HG03521 (cell line): Measurements from ENCODE around the gene ZNF267.
"Not testable (repeated sequence)": the region's sequence is repeated elsewhere in the genome, so short reads cannot be mapped to it uniquely, and the experiment has no call there.

ENCODE experiments used
- ATAC-seq: cut with Tn5 transposase; IDR thresholded peaks from one replicate; pipeline ENCODE4 v1.9.1; 2021; ENCODE audit warnings: mild to moderate bottlenecking, moderate library complexity; ENCODE audit not compliant: unreplicated experiment

ZNF267 gene

DNA sequence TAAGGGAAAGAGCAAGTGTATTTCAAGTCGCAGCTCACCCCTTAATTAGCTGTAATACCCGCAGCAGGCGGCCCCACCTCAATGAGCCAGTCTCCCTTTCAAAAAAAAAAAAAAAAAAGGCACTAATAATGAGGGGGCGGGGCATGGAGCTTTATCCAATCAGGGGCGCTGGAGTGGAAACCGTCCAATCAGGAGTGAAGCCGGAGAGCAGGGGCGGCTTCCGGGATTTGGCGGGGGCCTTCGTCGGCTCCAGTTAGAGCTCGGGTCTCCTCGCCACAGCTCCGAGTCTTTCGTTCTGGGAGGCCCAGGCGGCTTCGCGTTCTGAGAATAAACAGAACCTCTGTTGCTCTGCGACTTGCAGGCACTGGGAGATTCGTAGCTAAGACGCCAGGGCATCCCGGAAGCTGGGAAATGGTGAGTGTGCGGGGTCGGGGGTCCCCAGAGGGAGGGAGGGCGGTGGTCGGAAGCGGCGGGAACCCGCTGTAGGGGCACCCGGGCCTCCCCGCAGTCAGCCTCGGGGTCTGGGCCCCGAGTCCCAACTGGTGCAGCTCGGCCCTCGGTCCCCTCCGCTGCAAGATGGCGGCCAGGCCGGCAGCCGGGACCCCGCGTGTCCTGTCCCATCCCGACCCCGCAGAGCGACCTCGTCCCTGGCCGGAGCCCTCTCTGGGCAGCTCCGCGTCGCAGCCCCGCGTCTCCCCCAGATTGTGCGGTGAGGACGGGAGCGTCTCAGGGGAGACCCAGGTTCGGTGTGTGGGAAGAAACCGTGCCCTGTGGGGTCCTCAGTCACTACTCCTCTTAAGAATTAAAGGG is at the start of gene ZNF267:
Gene ZNF267 (plus strand): TSS at position 252 of the 810 bp plus-strand sequence. CDS start 160 bp downstream, at position 412.
- peak; percentile 63 for ATAC-seq

DNA sequence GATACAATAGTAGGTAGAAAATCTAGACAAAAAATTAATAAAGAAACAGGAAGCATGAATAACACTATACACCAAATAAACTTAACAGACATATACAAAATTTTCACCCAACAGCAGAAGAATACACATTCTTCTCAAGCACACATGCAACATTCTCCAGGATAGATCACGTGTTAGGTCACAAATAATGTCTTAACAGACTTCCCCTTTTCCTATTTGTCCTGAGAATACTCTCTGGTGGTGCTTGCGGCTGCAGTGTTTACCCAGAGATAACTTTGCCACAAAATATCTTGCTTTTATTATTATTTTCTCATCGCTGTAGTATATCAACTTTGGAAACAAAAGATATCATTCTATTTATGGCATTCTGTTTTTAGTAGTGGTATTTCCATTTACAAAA is 40.6 kb upstream of the ZNF267 start:
- no peak for ATAC-seq

DNA sequence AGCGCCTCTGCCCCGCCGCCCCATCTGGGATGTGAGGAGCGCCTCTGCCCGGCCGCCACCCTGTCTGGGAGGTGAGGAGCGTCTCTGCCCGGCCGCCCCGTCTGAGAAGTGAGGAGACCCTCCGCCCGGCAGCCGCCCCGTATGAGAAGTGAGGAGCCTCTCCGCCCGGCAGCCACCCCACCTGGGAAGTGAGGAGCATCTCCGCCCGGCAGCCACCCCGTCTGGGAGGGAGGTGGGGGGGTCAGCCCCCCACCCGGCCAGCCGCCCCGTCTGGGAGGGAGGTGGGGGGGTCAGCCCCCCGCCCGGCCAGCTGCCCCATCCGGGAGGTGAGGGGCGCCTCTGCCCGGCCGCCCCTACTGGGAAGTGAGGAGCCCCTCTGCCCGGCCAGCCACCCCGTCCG is 37.2 kb upstream of the ZNF267 start:
- ATAC-seq = not testable (repeated sequence)

DNA sequence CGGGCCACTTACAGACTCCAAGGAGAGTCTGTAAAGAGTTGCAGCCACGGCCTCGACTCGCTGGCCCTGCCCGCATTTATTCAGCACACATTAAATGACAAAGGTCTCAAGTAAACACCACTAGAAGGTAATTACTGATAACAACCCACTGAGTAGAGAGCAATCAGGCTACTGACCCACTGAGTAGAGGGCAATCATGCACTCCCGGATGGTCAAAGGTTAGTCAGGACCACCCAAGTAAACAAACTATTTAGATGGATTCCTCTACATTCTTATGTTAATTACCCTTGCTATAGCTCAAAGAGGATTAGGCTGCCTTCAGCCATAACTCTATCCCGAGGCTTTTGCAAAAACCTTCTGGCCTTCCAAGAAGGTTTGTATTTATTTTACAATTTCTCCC is 30.7 kb upstream of the ZNF267 start:
- no peak for ATAC-seq

DNA sequence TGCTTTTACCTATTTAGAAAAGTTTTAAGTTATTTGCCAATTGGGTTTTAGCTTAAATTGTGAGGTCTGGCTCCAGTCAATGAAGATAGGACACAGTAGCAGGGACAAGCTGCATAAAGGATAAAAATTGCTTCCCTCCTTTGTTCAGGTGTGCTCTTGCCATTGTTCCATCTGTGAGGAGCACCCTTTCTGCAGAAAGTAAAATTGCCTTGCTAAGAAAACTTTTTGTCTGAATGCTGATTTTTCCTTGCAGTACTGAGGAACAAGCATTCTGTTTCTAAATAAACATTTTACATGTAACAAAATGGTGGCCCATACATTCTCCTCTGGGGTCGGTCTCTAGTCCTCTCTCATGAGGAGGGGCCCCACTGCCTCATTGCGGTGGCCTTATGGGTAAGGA is 25.0 kb upstream of the ZNF267 start:
- ATAC-seq = not testable (repeated sequence)

DNA sequence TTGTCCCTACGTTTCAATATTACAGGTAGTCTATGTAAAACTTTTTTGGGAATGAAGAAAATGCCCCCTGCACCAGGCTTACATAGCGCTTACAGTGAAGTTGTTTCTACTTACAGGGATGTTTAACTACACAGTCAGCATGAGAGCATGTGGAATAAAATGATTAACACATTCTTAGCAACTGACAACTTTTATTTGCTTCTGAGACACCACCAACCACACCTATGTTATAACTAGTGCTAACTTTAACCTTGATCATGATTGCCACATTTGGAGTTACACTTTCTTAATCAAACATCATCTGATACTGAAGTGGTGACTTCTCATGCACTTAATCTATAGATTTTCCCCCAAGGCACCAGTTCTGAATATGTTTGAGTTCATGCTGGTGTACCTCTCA is 20.3 kb upstream of the ZNF267 start:
- no peak for ATAC-seq

DNA sequence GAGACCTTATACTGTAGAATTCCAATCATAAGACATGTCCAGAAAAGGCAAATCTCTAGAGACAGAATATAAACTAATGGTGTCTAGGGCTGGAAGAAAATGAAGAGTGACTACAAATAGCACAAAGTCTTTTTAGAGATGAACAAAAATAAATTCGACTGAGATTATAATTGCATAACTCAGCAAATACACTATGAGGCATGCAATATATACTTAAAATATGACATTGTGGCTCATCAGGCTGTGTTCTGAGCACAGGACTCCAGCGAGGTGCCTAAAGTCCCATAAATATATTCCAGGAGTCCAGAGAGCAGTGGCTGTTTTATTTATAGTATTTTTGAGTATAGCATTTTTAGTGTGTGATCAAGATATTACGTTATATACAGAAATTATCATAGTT is 13.1 kb upstream of the ZNF267 start:
- ATAC-seq = no peak

DNA sequence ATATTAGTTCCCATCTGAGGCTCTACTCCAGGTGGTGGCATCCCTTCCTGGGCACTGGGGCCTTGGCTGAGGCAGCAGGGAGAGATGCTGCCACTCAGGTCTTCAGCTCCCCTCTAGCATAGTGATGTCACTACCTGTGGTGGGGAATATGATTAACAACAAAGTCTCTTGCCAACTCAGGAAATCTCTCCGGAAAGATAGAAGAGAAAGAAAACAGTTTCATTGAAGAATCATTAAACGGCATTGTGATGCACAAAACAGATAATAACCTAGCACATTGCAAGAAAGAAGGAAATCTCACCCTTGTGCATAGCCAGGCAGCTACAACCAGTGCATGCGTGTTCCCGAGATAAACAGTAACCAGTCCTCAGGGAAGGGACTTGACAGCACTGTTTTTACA is 12.2 kb upstream of the ZNF267 start:
- ATAC-seq = no peak

DNA sequence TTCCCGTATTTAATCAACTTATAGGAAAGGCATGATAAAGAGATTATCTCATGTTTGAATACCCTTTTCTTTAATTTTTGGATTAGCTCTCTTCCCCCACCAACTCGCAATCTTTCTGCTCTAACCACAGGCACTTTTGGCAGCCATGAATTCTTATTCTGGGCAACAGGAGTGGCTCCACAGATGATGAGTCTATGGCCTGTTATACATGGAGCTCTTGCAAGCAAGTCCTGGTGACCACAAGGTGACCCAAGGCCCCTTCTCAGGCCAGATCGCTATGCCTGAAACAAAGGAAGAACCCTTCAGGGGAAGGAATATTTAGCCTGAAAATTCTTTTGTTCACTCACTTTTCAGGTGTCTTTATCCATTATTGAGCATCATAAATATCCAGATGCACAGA is 10.8 kb upstream of the ZNF267 start:
- ATAC-seq = no peak

DNA sequence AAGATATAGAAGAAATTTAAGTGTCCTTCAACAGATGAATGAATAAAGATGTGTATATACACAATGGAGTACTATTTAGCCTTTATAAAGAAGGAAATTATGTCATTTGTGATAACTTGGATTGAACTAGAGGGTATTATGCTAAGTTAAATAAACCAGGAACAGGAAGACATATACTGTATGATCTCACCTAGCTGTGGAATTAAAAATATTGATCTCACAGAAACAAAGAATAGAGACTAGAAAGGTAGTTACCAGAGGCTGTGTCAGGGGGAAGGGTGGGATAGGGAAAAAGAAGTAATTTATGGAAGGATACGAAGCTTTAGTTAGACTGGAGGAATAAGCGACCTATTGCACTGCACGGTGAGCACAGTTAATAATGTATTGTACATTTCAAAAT is 5.4 kb upstream of the ZNF267 start:
- no peak for ATAC-seq

DNA sequence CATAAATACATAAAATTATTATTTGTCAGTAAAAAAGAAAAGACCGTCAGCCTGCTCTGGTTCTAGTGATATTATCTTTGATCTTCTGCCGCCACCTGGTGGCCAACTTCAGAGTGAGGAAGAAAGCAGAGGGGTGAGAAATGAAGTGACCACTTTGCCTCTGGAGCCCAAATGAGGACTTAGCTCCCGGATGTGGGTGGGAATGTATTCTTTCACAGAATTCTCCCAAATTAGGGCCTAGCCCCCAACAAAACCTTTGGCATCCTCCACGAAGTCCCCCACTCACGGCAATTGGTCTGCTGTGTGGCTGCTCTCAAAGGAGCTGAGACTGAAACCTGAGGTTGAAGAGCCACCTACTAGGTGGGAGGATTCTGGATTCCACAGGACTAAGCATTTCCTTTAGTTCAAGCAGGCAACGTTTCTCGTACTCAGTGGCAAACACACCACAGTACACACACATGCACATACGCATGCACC is 4.9 kb upstream of the ZNF267 start:
- ATAC-seq = peak; percentile 34

DNA sequence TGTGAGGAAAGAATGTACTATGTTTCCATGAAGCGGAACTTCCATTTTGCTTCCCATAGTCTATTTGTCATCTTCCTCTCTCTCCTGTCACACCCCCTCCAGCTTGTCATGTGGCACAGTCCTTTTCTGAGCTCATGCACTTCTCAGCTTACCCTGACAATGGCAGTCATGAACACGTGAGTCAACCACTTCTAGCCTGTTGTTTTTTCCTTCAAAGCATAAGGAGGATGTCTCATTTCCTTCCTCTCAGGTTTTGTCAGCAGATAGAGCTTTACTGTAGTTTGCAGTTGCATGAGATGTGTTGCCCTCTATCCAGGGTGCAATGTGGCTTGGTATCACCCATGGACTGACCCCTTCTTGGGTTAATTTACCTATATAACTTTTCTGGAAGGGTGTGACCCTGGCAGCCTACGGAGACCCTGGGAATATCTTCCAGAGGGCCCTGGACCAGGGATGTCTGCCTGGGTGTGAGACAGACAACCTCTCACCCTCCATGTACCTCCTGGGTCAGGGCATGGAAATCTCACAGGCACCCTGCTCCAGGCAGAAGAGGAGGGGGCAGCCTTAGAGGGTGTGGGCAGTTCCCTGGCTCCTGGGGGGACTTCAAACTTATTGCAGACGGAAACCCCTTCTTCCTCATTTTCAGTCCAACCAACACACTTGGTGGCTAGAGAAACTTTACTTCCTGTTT is 4.0 kb upstream of the ZNF267 start:
- ATAC-seq = no peak

DNA sequence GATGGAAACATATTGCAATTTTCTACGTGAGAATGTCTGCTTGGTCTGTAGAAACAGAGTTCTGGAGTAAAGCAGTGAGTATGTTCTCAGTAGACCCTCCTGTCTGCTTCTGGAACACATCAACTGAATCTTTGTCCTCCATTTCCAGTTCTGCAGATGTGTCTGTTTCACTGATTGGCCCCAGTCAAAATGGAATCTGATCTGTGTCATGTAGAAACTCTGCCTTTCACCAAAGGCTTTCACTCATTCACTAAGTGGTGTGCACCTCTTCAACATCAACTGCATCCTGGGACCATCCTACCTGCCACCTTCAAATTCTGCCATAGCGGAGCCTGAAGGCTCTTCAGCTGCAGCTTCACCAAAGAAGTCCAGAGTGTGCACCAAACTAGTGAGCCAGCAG is 2.8 kb upstream of the ZNF267 start:
- no peak for ATAC-seq

DNA sequence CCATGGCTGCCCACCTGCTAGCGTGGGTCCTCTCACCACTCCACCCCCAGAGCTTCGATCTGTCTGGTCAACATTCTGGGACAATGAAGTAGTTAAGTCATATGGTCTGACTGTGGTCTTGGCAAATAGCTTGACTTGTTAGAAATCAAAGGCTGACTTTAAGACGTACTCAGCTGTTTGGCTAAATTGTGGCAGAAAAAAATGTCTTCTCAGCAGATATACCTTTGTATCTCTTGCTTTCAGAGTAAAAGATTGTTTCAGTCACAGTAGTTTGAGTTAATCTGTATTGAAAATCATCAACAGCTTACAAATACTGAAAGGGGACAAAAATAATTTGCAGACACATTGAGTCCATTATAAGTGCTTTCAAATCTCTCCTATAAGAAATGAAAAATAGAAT is 2.1 kb upstream of the ZNF267 start:
- ATAC-seq = no peak

DNA sequence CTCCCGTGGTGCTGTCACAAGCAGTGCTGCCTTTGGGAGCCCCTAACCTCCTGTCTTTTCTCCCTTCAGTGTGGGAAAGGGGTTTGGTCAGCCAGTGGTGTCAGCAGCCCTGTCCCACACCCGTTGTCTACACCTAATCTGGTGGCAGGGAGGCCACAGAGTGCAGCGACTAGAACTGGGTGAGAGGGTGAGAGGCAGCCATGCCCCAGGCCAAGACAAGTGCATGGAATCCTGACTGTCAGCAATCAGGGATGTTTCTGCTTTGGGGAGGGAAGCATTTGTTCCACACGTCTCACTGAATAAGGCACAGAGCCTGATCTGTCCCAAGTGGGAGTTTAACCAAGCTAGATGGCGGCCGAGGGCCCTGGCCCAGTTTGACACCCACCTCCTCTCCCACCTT is 1.4 kb upstream of the ZNF267 start:
- ATAC-seq = no peak

DNA sequence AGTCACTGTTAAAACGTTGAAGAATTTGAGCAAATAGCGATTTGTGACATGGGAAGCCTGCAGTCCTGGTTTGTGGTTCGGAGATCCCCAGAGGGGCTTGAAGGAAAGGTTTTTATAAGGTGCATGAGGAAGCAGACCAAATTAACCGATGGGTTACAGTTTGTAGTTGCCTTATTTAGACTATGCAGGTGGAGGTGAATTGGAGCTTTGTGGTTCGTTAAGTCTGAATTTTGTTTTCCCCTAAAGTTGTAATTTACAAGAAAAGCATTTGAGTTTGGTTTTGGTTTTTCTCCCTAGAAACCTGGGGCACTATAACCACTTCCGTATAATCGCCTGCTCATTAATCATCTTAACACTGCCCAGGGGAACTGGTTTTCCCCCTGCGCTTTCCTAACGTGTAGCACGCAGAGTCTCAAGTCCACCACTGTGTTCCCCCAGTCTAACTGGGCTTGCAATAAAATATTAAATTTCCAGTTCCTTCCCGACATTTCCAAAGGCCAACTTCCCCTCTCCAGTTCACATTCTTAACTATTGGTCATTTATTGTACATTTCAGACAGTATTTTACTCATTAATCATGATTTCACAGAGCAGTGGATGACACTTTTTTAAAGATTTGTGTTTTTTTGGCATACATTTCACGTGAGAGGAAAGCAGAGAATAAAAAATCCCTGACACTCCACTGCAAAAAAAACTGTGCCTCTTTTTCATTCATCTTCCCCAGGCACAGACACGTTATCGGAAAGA is 932 bp downstream of the ZNF267 start:
- ATAC-seq = no peak

DNA sequence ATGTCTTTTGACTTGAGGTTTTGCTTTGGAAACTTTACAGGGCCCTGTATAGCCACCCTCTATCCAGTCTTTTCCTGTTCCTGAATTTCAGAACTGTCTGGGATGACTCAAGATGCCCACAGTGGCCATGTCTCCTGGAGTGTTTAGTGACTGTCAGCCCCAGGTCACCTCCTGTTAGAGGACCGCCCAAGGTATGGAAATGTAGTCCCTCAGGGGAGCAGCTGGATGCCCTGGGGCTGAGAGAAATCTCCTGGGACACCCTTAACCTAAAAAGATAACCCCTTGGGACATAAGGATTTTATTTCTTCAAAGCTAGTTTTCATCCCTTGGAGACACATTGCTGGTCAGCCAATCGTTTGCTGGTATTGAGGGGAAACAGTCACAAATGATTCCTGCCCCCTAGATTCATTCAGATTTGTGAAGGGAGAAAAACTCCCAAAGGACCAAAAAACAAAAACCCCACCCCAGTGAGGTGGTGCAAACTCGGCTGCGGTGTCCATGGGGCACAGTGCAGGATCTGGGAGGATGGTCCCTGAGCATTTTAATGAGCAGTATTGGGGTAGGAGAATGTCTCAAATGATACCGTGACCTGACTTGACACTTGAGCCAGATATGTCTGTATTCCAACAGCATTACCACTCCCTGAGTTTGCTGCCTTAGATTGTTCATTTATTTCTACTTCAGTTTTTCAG is 1.7 kb downstream of the ZNF267 start:
- no peak for ATAC-seq

DNA sequence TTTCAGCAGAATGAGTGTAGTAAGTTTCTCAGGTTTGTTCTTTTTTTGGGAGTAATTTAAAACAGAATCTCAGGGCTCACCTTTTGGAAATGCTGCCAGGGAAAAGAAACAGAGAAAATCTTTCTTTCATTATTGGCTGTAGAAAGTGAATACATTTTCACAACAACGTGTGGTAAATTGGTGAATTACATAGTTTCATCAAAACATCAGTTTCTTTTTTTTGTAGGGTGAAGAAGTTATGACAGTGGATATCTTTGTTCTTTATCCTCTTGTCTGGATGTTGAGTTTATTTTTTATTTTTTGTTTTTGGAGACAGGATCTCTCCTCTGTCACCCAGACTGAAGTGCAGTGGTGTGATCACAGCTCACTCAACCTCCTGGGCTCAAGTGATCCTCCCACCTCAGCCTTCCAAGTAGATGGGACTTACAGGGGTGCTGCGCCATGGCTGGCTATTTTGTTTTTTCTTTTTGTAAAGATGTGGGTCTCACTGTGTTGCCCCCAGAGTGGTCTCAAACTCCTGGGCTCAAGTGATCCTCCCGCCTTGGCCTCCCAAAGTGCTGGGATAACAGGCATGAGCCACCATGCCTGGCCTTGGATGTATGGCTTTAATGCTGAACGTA is 2.4 kb downstream of the ZNF267 start:
- ATAC-seq = no peak

DNA sequence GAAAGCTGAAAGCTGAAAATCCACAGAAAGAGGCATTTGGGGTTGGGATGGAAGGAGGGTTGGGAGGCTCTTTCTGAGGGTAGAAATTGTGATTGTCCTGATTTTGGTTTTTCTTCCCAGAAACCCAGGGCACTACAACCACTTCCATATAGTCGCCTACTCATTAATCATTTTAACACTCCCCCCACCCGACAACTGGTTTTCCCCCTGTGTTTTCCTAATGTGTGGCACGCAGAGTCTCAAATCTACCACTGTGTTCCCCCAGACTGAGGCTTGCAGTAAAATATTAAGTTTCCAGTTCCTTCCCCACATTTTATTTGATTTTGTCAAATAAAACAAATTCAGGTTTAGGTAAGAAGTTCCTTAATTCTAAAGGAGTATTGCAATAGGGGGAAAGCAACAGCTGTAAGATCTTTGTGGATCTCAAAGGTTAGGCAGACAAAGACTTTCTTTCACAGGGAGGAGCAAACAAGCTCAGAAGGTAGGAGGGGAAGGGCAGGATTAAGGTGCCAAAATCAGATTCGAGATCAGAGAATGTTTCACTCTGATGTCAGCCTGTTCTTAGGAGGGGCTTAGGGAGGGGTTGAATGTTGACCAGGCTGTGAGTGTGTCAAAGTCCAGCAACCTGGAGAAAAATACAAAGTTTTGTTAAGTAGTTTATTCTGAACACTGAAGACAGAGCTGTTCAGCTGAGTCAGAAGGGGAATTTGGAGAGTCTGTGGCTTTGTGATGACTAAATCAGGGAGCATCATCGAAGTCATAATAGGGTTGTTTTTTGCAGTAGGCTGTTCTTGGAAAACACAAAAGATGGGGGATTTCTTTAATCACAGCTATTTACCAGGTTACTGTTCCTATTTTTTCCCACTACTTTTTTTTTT is 3.6 kb downstream of the ZNF267 start:
- peak; percentile 38 for ATAC-seq
